Activated CD8-positive, alpha-beta memory T cell treated with anti-CD3 and anti-CD28 coated beads for 48 hours (primary cell): ENCODE data around the gene MRPL36.
"Not testable (repeated sequence)": the region's sequence is repeated elsewhere in the genome, so short reads cannot be mapped to it uniquely, and the experiment has no call there.

Source experiments
- DNase-seq, 3 experiments: peaks; one replicate each; pipeline ENCODE4 v3.0.0-alpha.2; 2020; ENCODE audit warnings: low read depth in 2 of 3, low spot score in 2 of 3

Gene MRPL36

DNA sequence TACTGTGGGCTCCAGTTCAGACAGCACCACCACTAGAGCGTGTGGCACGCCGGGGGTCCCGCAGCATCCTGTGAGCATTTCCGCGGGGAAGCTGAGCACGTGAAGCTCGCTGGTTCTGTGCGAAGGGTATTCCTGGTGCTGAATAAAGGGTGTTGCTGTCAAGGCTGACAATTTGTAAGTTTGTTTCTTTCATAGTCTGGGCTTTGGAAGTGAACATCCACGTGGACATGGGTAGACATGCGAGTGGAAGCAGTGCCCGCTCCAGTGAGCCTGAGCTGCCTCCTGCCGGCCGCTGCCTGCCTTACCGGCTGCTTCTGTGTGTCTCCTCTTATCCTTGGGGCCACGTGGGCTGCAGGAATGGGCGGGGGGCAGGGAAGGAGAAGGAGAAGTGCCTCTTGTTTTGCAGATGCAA is 16.2 kb upstream of the MRPL36 start:
- no peak for DNase-seq

DNA sequence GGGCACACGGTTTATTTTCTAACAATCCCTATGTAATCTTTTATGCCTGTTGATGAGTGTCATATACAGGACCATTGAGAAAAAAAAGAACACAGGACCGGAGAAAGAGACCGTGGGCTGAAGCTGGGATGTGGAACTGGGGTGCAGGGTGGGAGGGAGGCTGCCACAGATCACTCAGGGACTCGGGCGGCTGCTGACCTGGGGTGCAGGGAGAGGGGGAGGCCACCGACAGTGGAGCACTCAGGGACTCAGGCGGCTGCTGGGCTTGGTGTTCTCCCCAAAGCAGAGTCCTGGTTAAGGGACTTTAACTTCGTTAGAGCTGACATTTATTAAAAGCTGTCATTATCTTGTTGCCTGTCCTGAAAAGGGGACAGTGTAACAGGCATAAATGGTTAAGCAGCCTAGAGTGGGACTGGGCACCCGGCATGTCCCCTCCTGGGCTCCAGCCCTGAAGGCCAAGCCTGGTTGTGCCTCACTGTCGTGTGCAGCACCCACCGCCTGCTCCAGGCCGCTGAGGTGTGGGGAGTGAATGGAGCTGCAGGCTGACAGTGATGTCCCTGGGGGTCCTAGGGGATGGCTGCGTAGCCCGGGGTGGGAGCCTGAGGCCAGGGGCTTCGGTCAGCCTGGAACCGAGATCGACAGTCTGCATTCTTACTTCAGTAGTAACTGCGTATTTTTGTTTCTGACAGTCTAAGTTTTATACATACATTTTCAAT is 15.6 kb upstream of the MRPL36 start:
- no peak for DNase-seq

DNA sequence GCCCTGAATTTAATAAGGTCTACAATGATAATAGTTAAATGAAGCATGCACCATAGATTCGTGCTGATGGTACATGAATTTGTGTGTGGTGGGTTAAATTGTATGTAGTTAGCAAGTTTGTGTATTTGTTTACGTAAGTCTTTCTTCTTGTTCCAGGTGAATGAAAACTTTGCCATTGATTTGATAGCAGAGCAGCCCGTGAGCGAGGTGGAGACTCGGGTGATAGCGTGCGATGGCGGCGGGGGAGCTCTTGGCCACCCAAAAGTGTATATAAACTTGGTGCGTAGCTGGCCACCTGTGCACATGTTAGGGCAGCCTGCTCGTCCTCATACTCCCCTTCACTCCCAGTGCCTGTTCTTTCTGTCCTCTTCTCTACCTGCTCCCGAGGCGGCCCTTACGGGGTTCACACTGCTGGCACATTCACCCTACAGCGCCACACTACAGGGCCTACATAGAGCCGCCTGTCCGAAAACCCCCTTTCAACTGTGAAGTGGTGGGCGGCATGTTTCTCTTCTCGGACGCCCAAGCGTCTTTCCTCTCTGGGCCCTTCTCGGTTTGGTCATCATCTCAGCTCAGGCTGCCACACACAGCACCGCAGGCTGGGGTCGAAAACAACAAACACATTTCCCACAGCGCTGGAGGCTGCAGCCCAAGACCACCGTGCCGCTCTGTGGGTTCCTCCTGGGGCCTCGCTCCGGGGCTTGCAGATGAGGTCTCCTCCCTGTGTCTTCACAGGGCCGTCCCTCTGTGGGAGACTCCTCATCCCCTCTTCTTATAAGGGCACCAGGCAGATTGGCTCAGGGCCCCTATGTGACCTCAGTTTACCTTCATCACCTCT is 14.8 kb upstream of the MRPL36 start:
- DNase-seq, result no peak

DNA sequence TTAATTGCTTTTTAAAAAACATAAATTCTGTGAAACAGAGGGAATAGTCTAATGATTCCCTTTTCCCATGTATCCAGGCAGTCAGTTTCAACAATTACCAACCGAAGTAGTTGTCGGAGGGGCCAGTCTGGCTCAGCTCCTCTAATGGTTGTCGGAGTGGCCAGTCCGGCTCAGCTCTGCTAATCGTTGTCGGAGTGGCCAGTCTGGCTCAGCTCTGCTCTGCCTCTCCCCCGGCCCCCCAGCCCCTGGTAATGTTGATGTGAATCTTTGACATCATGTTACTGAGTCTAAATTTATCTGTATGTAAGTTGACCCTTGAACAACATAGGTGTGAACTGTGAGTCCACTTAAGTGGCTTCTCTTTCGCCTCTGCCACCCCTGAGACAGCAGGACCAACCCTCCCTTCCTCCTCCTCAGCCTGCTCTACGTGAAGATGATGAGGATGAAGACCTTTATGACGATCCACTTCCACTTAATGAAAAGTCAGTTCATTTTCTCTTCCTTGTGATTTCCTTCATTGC is 11.0 kb upstream of the MRPL36 start:
- DNase-seq, result no peak

DNA sequence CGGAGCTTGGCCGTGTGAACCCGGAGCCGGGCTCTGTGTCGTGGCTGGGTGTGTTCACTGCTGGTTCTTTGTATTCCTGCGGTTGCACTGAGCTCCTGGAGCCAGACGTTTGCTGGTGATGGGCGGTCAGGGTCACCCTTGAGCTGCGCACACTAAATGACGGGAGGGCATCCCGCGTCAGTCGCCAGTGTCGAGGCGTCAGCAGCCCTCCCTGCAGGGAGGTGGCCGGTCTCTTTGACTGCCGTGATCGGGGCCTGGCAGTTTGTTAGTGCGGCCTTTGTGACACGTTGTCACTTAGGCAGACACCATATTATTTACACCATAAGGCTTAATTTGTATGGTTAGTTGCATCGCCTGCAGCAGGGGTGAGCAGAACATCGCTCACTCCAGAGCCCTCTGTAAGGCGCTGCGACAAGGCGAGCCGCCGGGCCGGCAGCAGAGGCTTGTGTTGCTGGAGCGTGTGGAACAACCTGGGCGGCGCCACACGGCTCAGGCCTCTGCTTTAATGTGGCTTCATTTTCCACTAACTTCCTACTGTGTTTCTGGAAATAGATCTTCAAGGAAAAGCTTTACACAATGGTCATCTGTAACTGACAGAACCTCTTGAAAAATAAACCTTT is 9.9 kb upstream of the MRPL36 start:
- no peak for DNase-seq

DNA sequence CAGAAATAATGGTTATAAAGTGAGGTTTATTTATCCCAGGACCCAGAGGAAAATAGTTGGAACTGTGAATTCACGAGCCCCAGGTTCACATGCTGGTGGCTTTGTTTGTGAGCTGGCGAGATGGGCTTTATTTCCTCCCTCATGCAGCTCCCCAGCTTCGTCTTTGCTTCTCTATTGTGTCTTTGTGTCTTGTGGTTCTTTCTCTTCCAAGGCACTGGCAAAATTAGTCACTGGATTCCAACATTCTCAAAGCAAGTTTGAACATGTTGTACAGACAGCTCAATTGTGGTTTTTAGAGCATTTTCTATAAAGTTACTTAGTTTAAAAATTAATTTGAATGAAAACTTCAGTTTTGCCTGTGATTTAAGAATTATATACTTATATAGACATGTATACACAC is 8.8 kb upstream of the MRPL36 start:
- DNase-seq, result no peak

DNA sequence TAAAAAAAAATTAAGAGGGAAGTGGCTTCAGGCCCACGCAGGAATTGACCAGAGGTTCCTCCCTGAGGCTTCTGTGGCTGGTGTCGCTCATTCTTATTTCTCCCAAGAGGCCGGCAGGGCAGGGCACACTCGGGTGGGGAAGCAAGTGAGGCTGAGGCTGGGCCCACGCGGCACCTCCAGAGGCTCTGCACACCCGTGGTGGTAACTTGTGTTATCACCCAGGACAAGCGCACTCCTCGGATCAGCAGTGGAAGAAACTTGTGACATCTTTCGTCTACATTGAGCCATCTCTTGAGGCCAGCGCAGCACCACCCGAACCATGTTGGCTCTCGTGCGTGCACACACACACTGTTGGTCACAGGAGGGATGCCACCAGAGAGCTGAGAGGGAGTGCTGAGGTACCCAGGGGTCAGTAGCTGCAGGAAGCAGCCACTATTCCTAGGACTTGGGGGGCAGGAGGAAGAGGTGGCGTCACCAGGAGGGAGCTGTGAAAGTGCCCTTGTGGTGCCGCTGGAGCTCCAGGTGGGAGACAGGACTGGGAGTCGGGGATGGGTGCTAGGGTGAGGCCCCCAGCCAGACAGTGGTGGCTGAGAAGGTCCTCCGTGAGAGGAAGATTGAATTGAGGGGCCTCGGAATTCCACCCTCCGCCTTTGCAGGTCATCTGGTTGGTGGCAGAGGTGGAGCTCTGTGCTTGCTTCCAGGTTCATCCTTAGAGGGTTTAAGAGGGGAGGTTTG is 8.0 kb upstream of the MRPL36 start:
- DNase-seq, result no peak

DNA sequence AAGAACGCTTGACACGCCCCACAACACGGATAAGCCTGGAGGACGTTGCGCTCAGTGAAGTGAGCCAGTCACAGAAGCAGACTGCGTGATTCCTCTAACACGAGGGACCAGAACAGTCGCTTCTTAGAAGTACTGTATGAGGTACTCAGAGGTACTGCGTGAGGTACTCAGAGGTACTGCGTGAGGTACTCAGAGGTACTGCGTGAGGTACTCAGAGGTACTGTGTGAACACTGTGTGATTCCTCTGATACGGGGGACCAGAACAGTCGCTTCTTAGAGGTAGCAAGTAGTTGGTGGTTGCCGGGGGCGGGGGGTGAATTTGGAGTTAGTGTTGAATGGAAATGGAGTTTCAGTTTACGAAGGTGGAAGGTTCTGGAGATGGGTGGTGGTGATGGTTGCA is 7.3 kb upstream of the MRPL36 start:
- no peak for DNase-seq

DNA sequence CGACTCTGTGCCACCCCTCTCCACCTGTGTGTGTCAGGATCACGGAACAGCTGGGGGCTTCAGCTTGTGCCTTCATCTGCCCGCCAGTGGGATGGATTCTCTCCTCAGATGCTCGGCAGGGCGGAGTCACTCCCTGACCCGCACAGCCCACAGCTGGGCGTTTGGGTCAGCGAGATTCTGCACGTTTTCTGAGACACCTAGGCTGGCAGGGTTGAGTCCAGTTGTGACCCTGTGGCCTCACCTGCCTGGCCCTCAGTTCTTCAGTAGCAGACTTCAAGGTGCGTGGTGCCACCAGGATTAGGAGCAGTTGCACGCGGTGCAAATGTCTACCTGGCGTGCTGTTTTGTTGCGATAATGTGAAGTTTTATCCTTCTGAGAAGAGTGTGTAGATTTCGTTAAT is 6.6 kb upstream of the MRPL36 start:
- DNase-seq, result no peak

DNA sequence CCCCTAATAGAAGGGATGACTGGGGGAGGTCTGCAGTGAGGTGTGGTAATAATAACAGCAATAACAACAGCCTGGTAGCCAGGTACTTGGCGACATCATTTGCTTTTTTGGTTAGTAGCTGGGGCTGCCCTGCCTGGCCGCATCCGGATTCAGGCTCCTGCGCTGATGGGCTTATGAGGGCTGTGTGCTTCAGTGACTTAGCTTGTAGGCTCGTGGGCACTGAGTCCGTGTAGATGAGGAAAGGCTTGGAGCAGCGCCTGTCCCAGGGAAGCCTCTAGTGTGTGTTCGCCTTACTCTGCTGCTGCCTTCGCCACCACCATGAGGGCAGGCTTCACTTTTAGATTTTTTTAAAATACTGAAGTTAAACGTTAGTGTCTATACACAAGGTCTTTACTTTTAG is 6.1 kb upstream of the MRPL36 start:
- no peak for DNase-seq

DNA sequence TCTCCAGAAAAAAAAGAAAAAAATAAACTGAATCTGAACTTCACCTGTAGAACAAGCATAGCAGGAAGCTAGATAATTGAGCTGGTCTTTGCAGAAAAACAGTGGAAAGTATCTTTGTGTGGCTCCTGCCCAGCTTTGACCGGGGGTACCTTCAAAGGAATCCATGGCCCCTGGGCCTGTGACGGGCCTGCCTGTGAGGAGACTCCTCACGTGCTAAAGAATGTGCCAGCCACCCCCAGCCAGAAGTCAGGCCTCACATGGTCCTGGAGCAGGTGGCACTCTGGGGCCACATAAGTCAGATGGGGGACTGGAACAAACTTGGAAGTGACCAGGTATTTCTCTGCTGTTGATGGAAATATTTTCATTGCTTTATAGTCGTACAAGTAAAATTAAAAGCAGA is 5.7 kb upstream of the MRPL36 start:
- no peak for DNase-seq

DNA sequence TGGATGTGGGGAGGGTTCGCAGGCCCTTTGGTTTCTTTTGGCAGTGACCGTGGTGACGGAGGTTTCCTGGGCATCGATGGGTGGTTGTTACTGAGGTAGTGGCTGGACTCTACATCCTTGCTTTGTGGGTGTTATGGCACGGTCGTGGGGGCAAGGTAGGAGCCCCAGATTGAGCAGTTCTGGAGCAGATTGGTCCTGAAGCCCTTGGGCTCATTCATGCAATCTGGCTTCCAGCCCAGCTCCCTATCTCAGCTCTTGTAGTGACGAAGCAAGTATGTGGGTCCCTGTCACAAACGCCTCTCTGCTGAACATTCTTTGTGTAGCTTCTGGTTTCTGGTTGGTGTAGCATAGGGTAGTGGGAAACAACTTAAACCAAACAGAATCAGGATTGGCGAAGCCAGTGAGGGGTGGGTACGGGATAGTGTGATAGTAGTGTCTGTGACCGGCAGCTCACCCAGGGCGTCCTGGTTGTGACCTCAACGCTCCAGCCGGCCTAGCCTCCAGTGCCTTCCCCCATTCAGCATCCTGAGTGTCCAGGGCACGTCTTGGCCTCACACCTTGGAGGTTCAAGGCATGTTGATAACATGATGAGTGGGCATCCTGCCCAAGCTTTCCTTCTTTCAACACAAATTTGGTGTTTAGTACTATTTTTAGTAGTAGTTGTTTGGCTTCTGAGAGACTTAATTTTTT is 4.5 kb upstream of the MRPL36 start:
- DNase-seq, result no peak

DNA sequence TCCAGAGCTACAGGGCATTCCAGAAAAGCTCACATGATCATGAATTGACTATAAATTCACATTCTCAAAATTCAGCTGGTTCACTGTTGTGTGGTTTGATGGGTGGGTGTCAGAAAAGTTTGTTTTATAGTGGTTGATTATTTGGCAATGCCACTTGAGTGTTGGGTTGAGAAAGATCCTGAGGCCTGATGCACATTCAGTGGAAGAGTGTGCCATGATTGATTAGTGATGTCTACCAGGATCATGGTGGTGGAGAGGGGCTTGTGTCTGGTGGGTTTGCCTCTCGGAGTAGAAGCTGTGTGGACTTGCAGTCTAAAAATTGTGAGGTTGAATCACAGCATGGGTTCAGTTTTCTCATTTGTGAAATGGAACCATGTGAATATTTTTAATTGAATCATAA is 3.6 kb upstream of the MRPL36 start:
- DNase-seq, result no peak

DNA sequence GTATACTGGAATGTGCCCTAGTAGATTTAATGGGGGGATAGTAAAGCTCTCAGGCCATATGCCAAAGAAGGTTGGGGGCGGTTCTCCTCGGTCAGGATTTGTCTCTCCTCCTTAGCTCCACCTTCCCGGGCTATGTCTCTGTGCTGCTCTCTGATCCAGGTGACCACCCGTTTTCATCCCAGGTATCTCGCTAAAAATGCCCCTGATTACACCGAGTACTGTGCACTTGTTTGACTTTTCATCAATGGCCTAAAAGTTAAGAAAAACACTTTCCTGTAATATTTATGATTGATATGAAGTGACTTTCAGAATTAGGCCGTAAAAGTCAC is 2.3 kb upstream of the MRPL36 start:
- DNase-seq, result no peak

DNA sequence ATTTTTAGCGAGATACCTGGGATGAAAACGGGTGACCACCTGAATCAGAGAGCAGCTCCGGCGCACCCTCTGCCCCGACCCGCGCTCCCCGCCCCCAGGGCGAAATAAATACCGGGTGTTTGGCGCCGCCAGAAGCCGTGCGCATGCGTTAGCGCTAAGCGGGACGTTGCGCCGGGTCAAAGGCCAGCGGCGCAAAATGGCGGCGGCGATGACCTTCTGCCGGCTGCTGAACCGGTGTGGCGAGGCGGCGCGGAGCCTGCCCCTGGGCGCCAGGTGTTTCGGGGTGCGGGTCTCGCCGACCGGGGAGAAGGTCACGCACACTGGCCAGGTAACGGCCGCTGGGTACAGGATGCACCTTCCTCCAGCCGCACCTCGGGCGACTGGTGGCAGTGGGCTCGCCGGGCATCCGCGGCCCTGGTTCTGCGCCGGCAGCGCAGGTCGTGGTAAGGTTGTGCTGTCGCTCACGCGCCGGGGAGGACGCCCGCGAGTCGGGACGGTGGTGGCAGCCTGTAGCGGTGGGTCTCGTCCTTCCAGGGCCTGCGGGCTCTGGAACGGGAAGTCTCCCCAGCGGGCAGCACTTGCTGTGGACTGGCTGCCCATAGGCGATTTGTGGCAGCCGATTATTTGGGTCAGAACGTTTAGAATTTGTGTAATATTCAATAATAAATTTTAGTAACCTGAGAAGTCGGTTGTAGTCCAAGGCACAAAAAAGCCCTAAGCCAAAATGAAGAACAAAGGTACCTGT is 1.8 kb upstream of the MRPL36 start, which contains the start of gene NDUFS6:
Gene NDUFS6 (plus strand): TSS at position 186 of the 745 bp plus-strand sequence. CDS start 11 bp downstream, at position 197.
- peak; percentile 64 to 71 (median 69) for DNase-seq

DNA sequence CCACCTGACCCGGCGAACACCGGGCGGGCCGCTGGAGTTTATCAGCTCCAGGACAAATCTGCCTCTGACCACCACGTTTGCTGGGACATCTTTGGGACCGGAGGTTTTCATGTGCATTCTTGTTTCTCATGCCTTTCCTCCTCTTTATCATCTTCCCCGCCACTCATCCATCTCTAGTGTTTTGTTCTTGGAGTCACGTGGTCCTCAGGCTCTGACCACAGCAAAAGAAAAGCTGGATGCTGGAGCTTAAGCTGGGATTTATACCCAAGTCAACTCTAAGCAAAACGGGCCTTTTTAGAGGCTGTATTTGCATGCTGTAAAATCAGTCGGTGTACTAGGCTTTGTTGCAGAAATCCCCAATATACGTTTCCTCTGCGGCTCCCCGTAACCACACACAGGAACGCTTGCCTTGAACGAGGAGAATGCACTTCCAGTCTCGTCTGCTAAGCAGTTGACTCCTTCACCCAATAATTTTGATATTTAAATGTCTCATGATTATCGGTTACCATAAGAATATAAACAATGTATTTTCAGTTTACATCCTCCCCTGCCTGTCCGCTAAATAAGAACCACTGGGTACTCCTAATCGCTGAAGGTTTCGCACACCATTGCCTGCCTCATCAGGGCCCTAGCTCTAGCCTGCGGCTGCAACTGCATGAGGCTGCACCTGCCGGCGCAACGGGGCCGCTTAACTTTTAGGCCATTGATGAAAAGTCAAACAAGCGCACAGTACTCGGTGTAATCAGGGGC is 1.0 kb upstream of the MRPL36 start:
- DNase-seq, result no peak

DNA sequence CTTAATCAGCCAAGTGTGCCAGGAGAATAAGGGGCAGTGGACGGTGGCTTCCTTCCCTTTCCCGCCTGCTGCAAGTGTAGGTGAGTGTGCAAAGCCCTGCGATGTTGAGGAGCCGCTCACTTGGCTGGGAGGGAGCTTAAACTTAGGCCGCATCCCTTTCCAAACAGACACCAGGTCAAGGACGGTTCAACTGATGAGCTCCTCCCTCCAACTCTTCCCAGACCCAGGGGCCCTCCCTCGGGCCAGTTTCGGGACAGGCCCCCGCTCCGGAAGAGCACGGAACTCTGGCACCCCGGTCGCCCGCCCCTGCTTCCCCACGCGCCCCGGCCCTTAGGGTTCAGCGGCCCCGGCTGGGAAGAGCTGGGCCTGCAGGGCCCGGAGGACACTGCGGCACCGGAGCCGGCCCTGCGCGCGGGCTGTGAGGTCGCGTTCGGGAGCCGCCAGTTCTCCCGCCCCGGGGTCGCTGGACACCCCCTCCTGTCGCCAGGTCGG is 481 bp downstream of the MRPL36 start:
- no peak for DNase-seq

DNA sequence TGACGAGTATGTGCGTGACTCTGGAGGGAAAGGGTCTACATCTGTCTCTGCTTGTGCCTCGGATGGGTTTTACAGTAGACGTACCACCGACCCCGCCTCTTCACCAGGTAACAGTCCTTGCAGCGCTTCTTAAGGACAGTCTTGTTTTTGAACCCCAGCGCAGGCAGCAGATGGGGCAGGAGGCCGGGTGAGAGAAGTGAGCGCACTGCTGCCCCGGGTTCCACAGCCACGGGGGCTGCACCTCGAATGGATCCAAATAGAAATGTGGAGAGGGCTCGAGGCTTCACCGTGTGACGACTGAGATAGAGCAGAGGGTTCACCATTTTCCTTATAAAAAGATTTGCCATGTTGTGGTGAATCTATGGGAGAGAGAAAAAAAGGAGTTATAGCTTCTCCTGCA is 1.0 kb downstream of the MRPL36 start:
- DNase-seq, result not testable (repeated sequence)

DNA sequence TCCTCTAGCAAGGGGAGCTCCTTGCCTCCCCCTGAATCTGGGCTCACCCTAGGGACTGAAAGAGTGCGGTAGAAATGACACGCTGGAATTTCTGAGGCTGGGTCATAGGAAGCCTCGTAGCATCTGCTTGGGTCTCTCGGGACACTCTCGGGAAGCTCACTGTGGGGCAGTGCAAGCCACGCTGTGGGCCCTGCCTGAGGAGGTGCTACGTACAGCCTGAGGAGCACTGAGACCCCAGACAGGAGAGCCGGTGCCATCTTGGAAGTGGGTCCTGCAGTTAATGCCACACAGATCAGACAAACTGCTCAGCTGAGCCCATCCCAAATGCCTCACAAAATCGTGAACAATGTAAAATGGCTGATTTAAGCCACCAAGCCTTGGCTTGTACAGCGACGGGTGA is 1.8 kb downstream of the MRPL36 start:
- no peak for DNase-seq
